Aorta (tissue), 5 donors: ENCODE results near the gene KLHDC8A. TPM values are rescaled to one million over a fixed set of nuclear protein-coding genes. Genes with fewer than 3 reads are reported as not detected.
"Not testable (repeated sequence)": the region's sequence is repeated elsewhere in the genome, so short reads cannot be mapped to it uniquely, and the experiment has no call there.

Experiments used
- ATAC-seq: fragments of 200-7000 bp; cut with Tn5 transposase; one replicate; pipeline ENCODE4 v1.9.1; 2022; ENCODE audit warnings: moderate library complexity; ENCODE audit not compliant: low FRiP score
- DNase-seq, 2 donors: peaks; one replicate each; pipeline ENCODE4 v3.0.0-alpha.2; 2020
- H3K27ac ChIP-seq, 2 donors: one replicate each; pipeline ENCODE4 v1.5.1; 2013; ENCODE audit warnings: low read length in 2 of 2, mild to moderate bottlenecking in 2 of 2, moderate library complexity in 2 of 2, control low read depth in 1 of 2, inconsistent platforms in 1 of 2, low read depth in 1 of 2
- H3K27me3 ChIP-seq, 2 donors: one replicate each; pipeline ENCODE4 v1.6.1; 2013; ENCODE audit warnings: control low read depth in 1 of 2, low read length in 1 of 2, mild to moderate bottlenecking in 1 of 2, moderate library complexity in 1 of 2; ENCODE audit not compliant: insufficient read depth in 2 of 2, control insufficient read depth in 1 of 2
- H3K36me3 ChIP-seq, 2 donors: one replicate each; pipeline ENCODE4 v1.6.1; 2013; ENCODE audit warnings: control low read depth in 1 of 2, low read length in 1 of 2, mild to moderate bottlenecking in 1 of 2; ENCODE audit not compliant: insufficient read depth in 2 of 2, control insufficient read depth in 1 of 2
- H3K4me1 ChIP-seq, 2 donors: one replicate each; pipeline ENCODE4 v1.6.1; 2013; ENCODE audit warnings: low read length in 2 of 2, control low read depth in 1 of 2, mild to moderate bottlenecking in 1 of 2, moderate library complexity in 1 of 2; ENCODE audit not compliant: insufficient read depth in 2 of 2, control insufficient read depth in 1 of 2
- H3K4me3 ChIP-seq, 2 donors: one replicate each; pipeline ENCODE4 v1.5.1; 2013; ENCODE audit warnings: low read length in 2 of 2, control low read depth in 1 of 2, mild to moderate bottlenecking in 1 of 2
- H3K9me3 ChIP-seq: one replicate; pipeline ENCODE4 v1.6.1; 2013; ENCODE audit warnings: mild to moderate bottlenecking, low read length; ENCODE audit not compliant: control insufficient read depth
- WGBS, 2 donors: extraction: QIAGEN DNeasy Blood & Tissue Kit; methylation state at CpG; one replicate each; pipeline ENCODE4 v1.1.7; 2013; 5-methylcytosine and 5-hydroxymethylcytosine counted together
- intact Hi-C, 2 donors: fragments of 100-400 bp; cut with DNase I; formaldehyde crosslinking; loops; one replicate each; pipeline versions ENCODE4 v1.14.2 to v1.15.0; 2022
- polyA plus RNA-seq, 2 donors: library from polyadenylated mRNA; stranded (reverse); fragments of 200-250 nt; gene quantifications; one replicate each; pipeline ENCODE4 v1.2.3, GENCODE V29; 2013
- total RNA-seq, 2 donors: library from RNA; stranded (reverse); fragmentation: NEBNext Ultra II Directional; extraction: Animal tissue kit (Norgen Biotek cat#: 25700); gene quantifications; one replicate each; pipeline ENCODE4 v1.2.1, GENCODE V29; 2021
- donor health status: healthy with polysubstance abuse.
- donor health status: Bipolar disorder and iron deficiency.
- donor health status: DM: no; HTN: no; CAD: no.
- donor health status: DM: no; HTN: no; CAD: no.
- donor health status: DM: yes; HTN: yes; CAD: no.

The KLHDC8A gene
- total and polyA plus RNA-seq, 4 donors, result 1.2 TPM; not detected in 3

- H3K4me1 ChIP-seq, H3K9me3 ChIP-seq, H3K27ac ChIP-seq, DNase-seq, ATAC-seq, intact Hi-C loops, H3K27me3 ChIP-seq, H3K4me3 ChIP-seq, H3K36me3 ChIP-seq: not testable (repeated sequence)
- 88% methylated on average over 3 of the region's 3 CpGs for WGBS, 2 donors
Measured at GRCh38 chr1:205382990-205383389, 26.3 kb upstream of the KLHDC8A start.

GRCh38 chr1:205382561-205382960, 25.8 kb upstream of the KLHDC8A start:
- Histone ChIP-seq H3K4me1 (no peaks in the 10 kb centered on the region), H3K27me3 (no peaks in the 10 kb centered on the region), H3K9me3 (no peaks in the 10 kb centered on the region), H3K4me3 (no peak overlapping the region), H3K27ac (no peak overlapping the region), H3K36me3 (no peaks in the 10 kb centered on the region)
- intact Hi-C loops, result no loop called here
- no peak for ATAC-seq
- no peak for DNase-seq
- 79 to 82% methylated on average over 4 of the region's 4 CpGs for WGBS, 2 donors

- intact Hi-C loops, result no loop called here
- H3K27me3 ChIP-seq, result no peaks in the 10 kb centered on the region
- no peak for DNase-seq
- WGBS, 2 donors, result 93 to 95% methylated on average over 6 of the region's 6 CpGs
- no peaks in the 10 kb centered on the region for H3K4me1 ChIP-seq
- no peak for ATAC-seq
- no peak overlapping the region for H3K27ac ChIP-seq
- H3K9me3 ChIP-seq, result no peaks in the 10 kb centered on the region
- no peak overlapping the region for H3K4me3 ChIP-seq
- H3K36me3 ChIP-seq, result no peaks in the 10 kb centered on the region
Measured at GRCh38 chr1:205381305-205381704, 24.6 kb upstream of the KLHDC8A start.

- 72 to 76% methylated on average over 2 of the region's 2 CpGs for WGBS, 2 donors
- intact Hi-C loops, result no loop called here
- no peaks in the 10 kb centered on the region for H3K9me3 ChIP-seq
- no peaks in the 10 kb centered on the region for H3K36me3 ChIP-seq
- no peaks in the 10 kb centered on the region for H3K27me3 ChIP-seq
- H3K27ac ChIP-seq, result no peak overlapping the region
- H3K4me3 ChIP-seq, result no peak overlapping the region
- H3K4me1 ChIP-seq, result no peaks in the 10 kb centered on the region
- DNase-seq, result no peak
- no peak for ATAC-seq
Measured at GRCh38 chr1:205380882-205381281, 24.2 kb upstream of the KLHDC8A start.

GRCh38 chr1:205379056-205379455, 22.3 kb upstream of the KLHDC8A start:
- WGBS, 2 donors, result 87 to 92% methylated on average over 8 of the region's 8 CpGs
- Histone ChIP-seq H3K27ac (no peak overlapping the region), H3K4me1 (peaks cover 1 to 2% of the 10 kb centered on the region in 2 donors), H3K9me3 (no peaks in the 10 kb centered on the region), H3K36me3 (no peaks in the 10 kb centered on the region), H3K4me3 (no peak overlapping the region), H3K27me3 (no peaks in the 10 kb centered on the region)
- ATAC-seq (no peak), DNase-seq (no peak)
- intact Hi-C loops, result no loop called here

GRCh38 chr1:205377355-205377754, 20.6 kb upstream of the KLHDC8A start:
- no peaks in the 10 kb centered on the region for H3K36me3 ChIP-seq
- H3K4me3 ChIP-seq, result no peak overlapping the region
- no peak overlapping the region for H3K27ac ChIP-seq
- no peaks in the 10 kb centered on the region for H3K27me3 ChIP-seq
- ATAC-seq (no peak), DNase-seq (no peak)
- WGBS, 2 donors, result 96 to 100% methylated on average over 3 of the region's 3 CpGs
- H3K4me1 ChIP-seq, result peaks cover 3 to 4% of the 10 kb centered on the region in 2 donors
- intact Hi-C loops, result no loop called here
- no peaks in the 10 kb centered on the region for H3K9me3 ChIP-seq

- no peak for DNase-seq
- intact Hi-C loops, result no loop called here
- WGBS, 2 donors, result 68 to 76% methylated on average over 4 of the region's 4 CpGs
- Histone ChIP-seq H3K27ac (no peak overlapping the region), H3K4me1 (peaks cover 3 to 4% of the 10 kb centered on the region in 2 donors), H3K4me3 (no peak overlapping the region), H3K27me3 (no peaks in the 10 kb centered on the region), H3K36me3 (no peaks in the 10 kb centered on the region), H3K9me3 (no peaks in the 10 kb centered on the region)
- no peak for ATAC-seq
Measured at GRCh38 chr1:205376739-205377138, 20.0 kb upstream of the KLHDC8A start.

GRCh38 chr1:205375835-205376545, 19.3 kb upstream of the KLHDC8A start:
- Histone ChIP-seq H3K27me3 (no peaks in the 10 kb centered on the region), H3K4me1 (peaks cover 3 to 4% of the 10 kb centered on the region in 2 donors), H3K4me3 (no peak overlapping the region), H3K27ac (no peak overlapping the region), H3K9me3 (no peaks in the 10 kb centered on the region), H3K36me3 (no peaks in the 10 kb centered on the region)
- ATAC-seq (peak; percentile 40), DNase-seq (no peak)
- WGBS, 2 donors, result 49 to 56% methylated on average over 6 of the region's 6 CpGs
- intact Hi-C loops, result no loop called here
